ENCODE measurements around the gene DDX49. TPM values are rescaled to one million over a fixed set of nuclear protein-coding genes. Genes with fewer than 3 reads are reported as not detected.

The DDX49 gene
- polyA plus RNA-seq, 1 of the 3 experiments (the other 2 are of a cell fraction) = 86.8 TPM

- Histone ChIP-seq H3K9me3 (no peaks in the 10 kb centered on the region), H4K20me1 (ENCODE audit: insufficient read depth) (no peaks in the 10 kb centered on the region), H3K27ac (ENCODE audit: low read depth in 2 of 2, low read length in 1 of 2) (no peak overlapping the region), H3K4me2 (no peak overlapping the region), H3K4me3 (ENCODE audit: low read depth in 2 of 2, low read length in 1 of 2) (no peak overlapping the region), H3K9me2 (no peaks in the 10 kb centered on the region), H3F3A (replicated peaks; ENCODE audit: insufficient read depth) (peaks cover 3% of the 10 kb centered on the region), H3K9ac (no peak overlapping the region), H2AFZ (ENCODE audit: low read depth) (no peak overlapping the region), H3K4me1 (ENCODE audit: control insufficient read depth in 1 of 2, insufficient read depth in 2 of 2, low read depth in 1 of 2, low read length in 1 of 2) (peaks cover 0 to 5% of the 10 kb centered on the region in 2 experiments; a peak in 1 of 4 replicates), H3K79me2 (ENCODE audit: insufficient read depth) (peaks cover 5% of the 10 kb centered on the region), H3K36me3 (replicated peaks in 1 of 2; ENCODE audit: control insufficient read depth in 1 of 2, insufficient read depth in 2 of 2, low read length in 1 of 2) (no peaks in the 10 kb centered on the region), H3K27me3 (ENCODE audit: insufficient read depth) (no peaks in the 10 kb centered on the region)
- 94% methylated on average over 7 of the region's 9 CpGs for WGBS (ENCODE audit: low lambda C conversion rate)
- ChIA-PET CTCF (interaction anchor here (0.7 to 2.5 kb wide), 2 partner anchors 42 to 81 kb away, joined by 3 to 11 read pairs; no protein-coding TSS in a partner anchor), POLR2A (no interaction called here)
- TF ChIP-seq JUND (IDR thresholded peaks at IDR 0.05) (no peak), USF1 (IDR thresholded peaks at IDR 0.05; ENCODE audit: borderline replicate concordance, low read depth) (no peak), FOXM1 (IDR thresholded peaks at IDR 0.05; ENCODE audit: low read depth) (no peak), CHD2 (IDR thresholded peaks at IDR 0.05; ENCODE audit: low read length, partially characterized antibody) (no peak), GABPA (IDR thresholded peaks at IDR 0.05; ENCODE audit: low read depth) (no peak), TCF12 (IDR thresholded peaks at IDR 0.05) (no peak), NFIC (IDR thresholded peaks at IDR 0.05; ENCODE audit: borderline replicate concordance) (no peak), USF2 (IDR thresholded peaks at IDR 0.05; ENCODE audit: borderline replicate concordance, low read depth, low read length) (no peak), MEF2A (IDR thresholded peaks at IDR 0.05; ENCODE audit: borderline replicate concordance, low read depth) (no peak), RXRA (IDR thresholded peaks at IDR 0.05; ENCODE audit: borderline replicate concordance, low read depth) (no peak), IRF3 (IDR thresholded peaks at IDR 0.05; ENCODE audit: low read depth, low read length) (no peak), MXI1 (IDR thresholded peaks at IDR 0.05; ENCODE audit: low read depth, low read length) (no peak)
- DNase-seq = no peak
These were observed 25.8 kb downstream of the DDX49 start for GRCh38 chr19:18945297-18945696.

- DNase-seq = no peak
These were observed 26.8 kb downstream of the DDX49 start for GRCh38 chr19:18946335-18946734.

More at GRCh38 chr19:18946335-18946734, 26.8 kb downstream of the DDX49 start:
- Histone ChIP-seq H3K27ac (ENCODE audit: low read depth in 2 of 2, low read length in 1 of 2) (no peak overlapping the region), H3K4me1 (ENCODE audit: control insufficient read depth in 1 of 2, insufficient read depth in 2 of 2, low read depth in 1 of 2, low read length in 1 of 2) (peaks cover 0 to 4% of the 10 kb centered on the region in 2 experiments; a peak in 1 of 4 replicates), H2AFZ (ENCODE audit: low read depth) (no peak overlapping the region), H3K4me2 (no peak overlapping the region), H3K9me2 (no peaks in the 10 kb centered on the region), H3F3A (replicated peaks; ENCODE audit: insufficient read depth) (peaks cover 3% of the 10 kb centered on the region), H3K79me2 (ENCODE audit: insufficient read depth) (no peaks in the 10 kb centered on the region), H3K9me3 (no peaks in the 10 kb centered on the region), H4K20me1 (ENCODE audit: insufficient read depth) (no peaks in the 10 kb centered on the region), H3K4me3 (ENCODE audit: low read depth in 2 of 2, low read length in 1 of 2) (no peak overlapping the region), H3K36me3 (replicated peaks in 1 of 2; ENCODE audit: control insufficient read depth in 1 of 2, insufficient read depth in 2 of 2, low read length in 1 of 2) (no peaks in the 10 kb centered on the region), H3K9ac (no peak overlapping the region), H3K27me3 (ENCODE audit: insufficient read depth) (no peaks in the 10 kb centered on the region)
- ChIA-PET CTCF (interaction anchor here (0.7 kb wide), 1 partner anchor 426 kb away, joined by 3 read pairs; no protein-coding TSS in a partner anchor), POLR2A (no interaction called here)
- TF ChIP-seq IRF3 (IDR thresholded peaks at IDR 0.05; ENCODE audit: low read depth, low read length) (no peak), JUND (IDR thresholded peaks at IDR 0.05) (no peak), ELF1 (IDR thresholded peaks at IDR 0.05) (no peak), MAX (IDR thresholded peaks at IDR 0.05; ENCODE audit: low read depth) (no peak), RCOR1 (IDR thresholded peaks at IDR 0.05; ENCODE audit: low read length) (no peak), NFIC (IDR thresholded peaks at IDR 0.05; ENCODE audit: borderline replicate concordance) (no peak), CTCF (IDR thresholded peaks at IDR 0.05) (no peak), RFX5 (IDR thresholded peaks at IDR 0.05; ENCODE audit: low read length) (no peak)
